DMS153 treated with DMSO at 0.1 percent for 48 hours (cell line): ENCODE data around the gene CCDC184.
"Not testable (repeated sequence)": the region's sequence is repeated elsewhere in the genome, so short reads cannot be mapped to it uniquely, and the experiment has no call there.

Experiments used
- DNase-seq: peaks from one replicate; lab custom pipeline; 2025; ENCODE audit not compliant: unreplicated experiment; lab: John Stamatoyannopoulos, UW

The CCDC184 gene

GRCh38 chr12:48201516-48201915 is 18.1 kb downstream of the CCDC184 start:
- no peak for DNase-seq

- DNase-seq: no peak
Observed at GRCh38 chr12:48202766-48203165, 19.3 kb downstream of the CCDC184 start.

GRCh38 chr12:48203192-48203591 is 19.7 kb downstream of the CCDC184 start, which contains the start of gene OR10AD1:
TSS of gene OR10AD1 (minus strand) at chr12:48203292. CDS start at chr12:48203292, 0 bp downstream.
- no peak for DNase-seq

GRCh38 chr12:48209495-48209894 is 26.1 kb downstream of the CCDC184 start:
- DNase-seq: not testable (repeated sequence)

GRCh38 chr12:48216785-48217184 is 33.3 kb downstream of the CCDC184 start:
- no peak for DNase-seq

- DNase-seq: no peak
Observed at GRCh38 chr12:48219631-48220030, 36.2 kb downstream of the CCDC184 start.

GRCh38 chr12:48220701-48221100 is 37.3 kb downstream of the CCDC184 start:
- DNase-seq: no peak

GRCh38 chr12:48221645-48222044 is 38.2 kb downstream of the CCDC184 start:
- DNase-seq: no peak

- not testable (repeated sequence) for DNase-seq
Observed at GRCh38 chr12:48224533-48224932, 41.1 kb downstream of the CCDC184 start.

- DNase-seq: not testable (repeated sequence)
Observed at GRCh38 chr12:48231169-48231958, 47.9 kb downstream of the CCDC184 start.
